ACC112 (cell line): ENCODE results near the gene GRM8.

ENCODE experiments used
- H2AFZ ChIP-seq: fragments of 200-600 bp; sonication (generic); one replicate; pipeline ENCODE4 v1.6.0; 2017; ENCODE audit warnings: antibody characterized with exemption, low read length; ENCODE audit not compliant: unreplicated experiment
- H3K27ac ChIP-seq: fragments of 200-600 bp; sonication (generic); 2 replicates; pipeline ENCODE4 v1.5.1; 2014; ENCODE audit warnings: low read depth, mild to moderate bottlenecking, antibody characterized with exemption, low read length, moderate library complexity
- H3K27me3 ChIP-seq: fragments of 200-600 bp; sonication (generic); 2 replicates; pipeline ENCODE4 v1.6.1; 2014; ENCODE audit warnings: mild to moderate bottlenecking, antibody characterized with exemption, low read length, moderate library complexity, mixed read lengths; ENCODE audit not compliant: insufficient read depth
- H3K36me3 ChIP-seq: fragments of 200-600 bp; sonication (generic); 2 replicates; pipeline ENCODE4 v1.6.1; 2016; ENCODE audit warnings: mild to moderate bottlenecking, antibody characterized with exemption, low read length, moderate library complexity, mixed read lengths; ENCODE audit not compliant: insufficient read depth
- H3K4me1 ChIP-seq: fragments of 200-600 bp; sonication (generic); one replicate; pipeline ENCODE4 v1.6.1; 2016; ENCODE audit warnings: low read length, mixed read lengths; ENCODE audit not compliant: insufficient read depth, unreplicated experiment, control insufficient read depth
- H3K4me3 ChIP-seq: fragments of 200-600 bp; sonication (generic); 2 replicates; pipeline ENCODE4 v1.5.1; 2014; ENCODE audit warnings: mild to moderate bottlenecking, low read depth, low read length
- H3K79me2 ChIP-seq: fragments of 200-600 bp; sonication (generic); one replicate; pipeline ENCODE4 v1.6.0; 2016; ENCODE audit warnings: low read length; ENCODE audit not compliant: control insufficient read depth, unreplicated experiment, insufficient read depth

Gene GRM8

GRCh38 chr7:127034186-127034806 is 218.4 kb downstream of the GRM8 start:
- no peaks in the 10 kb centered on the region for H3K4me1 ChIP-seq
- no peaks in the 10 kb centered on the region for H3K36me3 ChIP-seq
- H2AFZ ChIP-seq, result no peak overlapping the region
- no peak overlapping the region for H3K27ac ChIP-seq
- H3K79me2 ChIP-seq, result no peaks in the 10 kb centered on the region
- H3K4me3 ChIP-seq, result no peak overlapping the region
- no peaks in the 10 kb centered on the region for H3K27me3 ChIP-seq

- Histone ChIP-seq H3K27ac (no peak overlapping the region), H3K4me3 (no peak overlapping the region)
Measured at GRCh38 chr7:127029823-127030222, 222.9 kb downstream of the GRM8 start.

GRCh38 chr7:127021857-127022256 is 230.9 kb downstream of the GRM8 start:
- Histone ChIP-seq H2AFZ (no peak overlapping the region), H3K79me2 (no peaks in the 10 kb centered on the region), H3K4me3 (no peak overlapping the region), H3K27ac (no peak overlapping the region), H3K27me3 (no peaks in the 10 kb centered on the region), H3K36me3 (no peaks in the 10 kb centered on the region), H3K4me1 (no peaks in the 10 kb centered on the region)

More at GRCh38 chr7:127029823-127030222, 222.9 kb downstream of the GRM8 start:
- Histone ChIP-seq H3K36me3 (no peaks in the 10 kb centered on the region), H3K27me3 (no peaks in the 10 kb centered on the region), H3K79me2 (no peaks in the 10 kb centered on the region), H3K4me1 (no peaks in the 10 kb centered on the region), H2AFZ (no peak overlapping the region)

- no peaks in the 10 kb centered on the region for H3K36me3 ChIP-seq
- H3K4me1 ChIP-seq, result no peaks in the 10 kb centered on the region
- no peak overlapping the region for H3K27ac ChIP-seq
- H3K4me3 ChIP-seq, result no peak overlapping the region
- H2AFZ ChIP-seq, result no peak overlapping the region
- no peaks in the 10 kb centered on the region for H3K79me2 ChIP-seq
- no peaks in the 10 kb centered on the region for H3K27me3 ChIP-seq
Measured at GRCh38 chr7:127021019-127021738, 231.6 kb downstream of the GRM8 start.

- H2AFZ ChIP-seq, result no peak overlapping the region
- H3K27me3 ChIP-seq, result no peaks in the 10 kb centered on the region
- H3K4me3 ChIP-seq, result no peak overlapping the region
- H3K79me2 ChIP-seq, result no peaks in the 10 kb centered on the region
- H3K36me3 ChIP-seq, result no peaks in the 10 kb centered on the region
- H3K27ac ChIP-seq, result no peak overlapping the region
- no peaks in the 10 kb centered on the region for H3K4me1 ChIP-seq
Measured at GRCh38 chr7:127018889-127019288, 233.9 kb downstream of the GRM8 start.

GRCh38 chr7:127017196-127017595 is 235.5 kb downstream of the GRM8 start:
- H3K27ac ChIP-seq, result no peak overlapping the region
- no peak overlapping the region for H2AFZ ChIP-seq
- H3K27me3 ChIP-seq, result no peaks in the 10 kb centered on the region
- H3K79me2 ChIP-seq, result no peaks in the 10 kb centered on the region
- H3K4me3 ChIP-seq, result no peak overlapping the region
- H3K4me1 ChIP-seq, result no peaks in the 10 kb centered on the region
- no peaks in the 10 kb centered on the region for H3K36me3 ChIP-seq

GRCh38 chr7:127000725-127001124 is 252.0 kb downstream of the GRM8 start:
- H2AFZ ChIP-seq, result no peak overlapping the region
- H3K4me3 ChIP-seq, result no peak overlapping the region
- H3K27me3 ChIP-seq, result no peaks in the 10 kb centered on the region
- H3K79me2 ChIP-seq, result no peaks in the 10 kb centered on the region
- H3K36me3 ChIP-seq, result no peaks in the 10 kb centered on the region
- H3K27ac ChIP-seq, result no peak overlapping the region
- no peaks in the 10 kb centered on the region for H3K4me1 ChIP-seq

GRCh38 chr7:126996659-126997058 is 256.1 kb downstream of the GRM8 start:
- Histone ChIP-seq H3K79me2 (no peaks in the 10 kb centered on the region), H2AFZ (no peak overlapping the region), H3K27ac (no peak overlapping the region), H3K4me3 (no peak overlapping the region), H3K36me3 (no peaks in the 10 kb centered on the region), H3K4me1 (no peaks in the 10 kb centered on the region), H3K27me3 (no peaks in the 10 kb centered on the region)

GRCh38 chr7:126993626-126994213 is 259.0 kb downstream of the GRM8 start:
- H3K79me2 ChIP-seq, result no peaks in the 10 kb centered on the region
- H3K27me3 ChIP-seq, result no peaks in the 10 kb centered on the region
- H3K36me3 ChIP-seq, result no peaks in the 10 kb centered on the region
- no peak overlapping the region for H2AFZ ChIP-seq
- H3K4me3 ChIP-seq, result no peak overlapping the region
- no peak overlapping the region for H3K27ac ChIP-seq
- no peaks in the 10 kb centered on the region for H3K4me1 ChIP-seq

GRCh38 chr7:126988022-126988421 is 264.7 kb downstream of the GRM8 start:
- H3K4me3 ChIP-seq, result no peak overlapping the region

GRCh38 chr7:126979722-126980121 is 273.0 kb downstream of the GRM8 start:
- H3K27ac ChIP-seq, result no peak overlapping the region
- H3K79me2 ChIP-seq, result no peaks in the 10 kb centered on the region
- H3K4me1 ChIP-seq, result no peaks in the 10 kb centered on the region
- no peak overlapping the region for H2AFZ ChIP-seq
- no peaks in the 10 kb centered on the region for H3K27me3 ChIP-seq
- no peak overlapping the region for H3K4me3 ChIP-seq
- no peaks in the 10 kb centered on the region for H3K36me3 ChIP-seq

More at GRCh38 chr7:126988022-126988421, 264.7 kb downstream of the GRM8 start:
- Histone ChIP-seq H3K27me3 (no peaks in the 10 kb centered on the region), H3K36me3 (no peaks in the 10 kb centered on the region), H2AFZ (no peak overlapping the region), H3K79me2 (no peaks in the 10 kb centered on the region), H3K27ac (no peak overlapping the region), H3K4me1 (no peaks in the 10 kb centered on the region)
